Measurements from ENCODE around the gene SEC22C.
A peak's percentile ranks its signal among the peaks of the same experiment; 100 is the strongest.
"Not testable (repeated sequence)": the region's sequence is repeated elsewhere in the genome, so short reads cannot be mapped to it uniquely, and the experiment has no call there.

The SEC22C gene, protein sequence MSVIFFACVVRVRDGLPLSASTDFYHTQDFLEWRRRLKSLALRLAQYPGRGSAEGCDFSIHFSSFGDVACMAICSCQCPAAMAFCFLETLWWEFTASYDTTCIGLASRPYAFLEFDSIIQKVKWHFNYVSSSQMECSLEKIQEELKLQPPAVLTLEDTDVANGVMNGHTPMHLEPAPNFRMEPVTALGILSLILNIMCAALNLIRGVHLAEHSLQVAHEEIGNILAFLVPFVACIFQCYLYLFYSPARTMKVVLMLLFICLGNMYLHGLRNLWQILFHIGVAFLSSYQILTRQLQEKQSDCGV

DNA sequence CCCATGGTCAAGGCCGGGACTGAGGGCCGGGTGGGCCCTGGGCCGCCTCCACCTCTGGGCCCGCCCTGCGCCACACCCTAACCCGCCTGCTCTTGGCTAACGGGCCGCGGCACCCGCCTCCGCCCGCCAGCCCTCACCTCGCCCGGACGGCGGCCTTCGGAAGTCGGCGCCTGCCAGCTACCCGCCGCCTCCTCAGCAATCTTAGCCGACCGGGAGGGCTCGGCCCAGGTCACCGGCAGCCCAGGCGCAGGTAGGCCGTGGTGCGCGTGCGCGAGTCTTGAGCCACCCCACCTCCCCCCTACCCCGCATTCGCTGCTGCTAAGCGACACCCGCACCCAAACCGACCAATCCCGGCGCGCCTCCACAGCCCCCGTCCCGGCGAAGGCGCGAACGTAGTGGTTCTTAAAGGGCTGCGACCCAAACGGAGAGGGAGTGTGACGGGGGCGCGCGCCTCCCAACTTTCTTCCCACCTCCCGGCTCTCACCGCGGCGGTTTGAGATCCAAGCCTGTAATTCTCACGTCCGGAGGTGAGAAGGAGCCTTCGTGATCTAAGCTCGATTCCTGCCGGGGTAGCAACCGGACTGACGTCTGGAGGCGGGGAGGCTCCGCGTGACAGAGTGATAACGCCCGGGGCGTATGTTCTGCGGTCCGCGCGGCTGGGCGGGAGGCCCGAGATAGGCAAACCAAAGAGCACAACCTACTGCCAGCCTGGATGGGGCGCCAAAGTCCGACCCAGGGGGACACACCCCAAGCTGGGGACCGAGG is at the start of gene SEC22C:
SEC22C (minus strand) TSS at position 259 of the 765 bp plus-strand sequence. CDS start 12,921 bp downstream, outside the sequence.
- DNase-seq = peak; percentile 85

DNA sequence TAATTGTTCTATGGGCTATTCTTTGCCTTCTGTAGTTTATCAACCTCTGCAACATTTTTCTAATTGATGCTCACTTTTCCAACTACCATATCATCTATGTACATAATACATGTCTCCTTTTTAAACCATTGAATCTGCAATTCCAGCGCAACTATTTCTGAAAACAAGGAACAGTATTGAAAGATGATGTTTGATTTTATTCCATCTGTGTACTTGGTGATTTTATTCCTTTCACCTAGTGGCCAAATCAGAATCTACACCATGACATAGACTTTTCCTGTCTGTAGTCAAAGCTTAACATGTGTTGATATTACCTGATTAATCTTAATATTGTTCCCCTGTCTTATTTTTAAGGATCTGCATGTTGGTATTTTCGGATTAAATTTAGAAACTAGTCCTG is 31.7 kb upstream of the SEC22C start:
- peak; percentile 14 for DNase-seq

DNA sequence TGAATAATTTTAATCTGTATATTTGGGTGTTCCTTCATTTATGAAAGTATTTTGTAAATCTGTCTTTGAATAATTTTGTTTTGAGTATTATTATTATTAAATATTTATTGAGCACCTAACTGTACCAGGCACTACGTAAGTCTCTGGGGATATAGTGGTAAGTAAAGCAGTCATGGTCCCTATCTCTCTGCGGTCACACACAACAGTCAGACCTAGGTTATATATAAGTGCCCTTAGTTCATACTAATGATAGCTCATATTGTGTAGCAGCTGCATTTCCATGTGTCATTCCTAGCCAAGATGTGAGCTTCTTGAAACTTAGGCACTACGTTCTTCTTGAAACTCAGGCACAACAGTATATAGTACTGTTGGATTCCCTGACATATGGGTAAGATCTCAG is 31.2 kb upstream of the SEC22C start:
- DNase-seq = no peak

DNA sequence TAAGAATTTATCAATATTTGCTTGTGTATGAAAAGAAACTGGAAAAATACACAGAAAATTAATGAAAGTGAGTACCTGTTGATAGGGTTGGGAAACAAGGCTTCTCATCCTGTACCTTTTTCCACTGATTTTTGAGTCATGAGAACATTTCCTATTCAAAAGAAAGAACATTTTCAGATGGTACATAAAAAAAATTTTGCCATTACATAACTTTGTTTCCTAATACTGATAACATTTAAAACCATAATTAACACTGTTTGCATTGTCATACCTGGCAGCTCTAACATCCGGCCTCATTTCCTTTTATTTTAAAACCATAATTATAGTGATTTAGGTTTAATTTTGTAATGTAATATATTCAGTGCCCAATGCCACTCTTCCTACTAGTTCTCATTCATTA is 30.4 kb upstream of the SEC22C start:
- DNase-seq = no peak

DNA sequence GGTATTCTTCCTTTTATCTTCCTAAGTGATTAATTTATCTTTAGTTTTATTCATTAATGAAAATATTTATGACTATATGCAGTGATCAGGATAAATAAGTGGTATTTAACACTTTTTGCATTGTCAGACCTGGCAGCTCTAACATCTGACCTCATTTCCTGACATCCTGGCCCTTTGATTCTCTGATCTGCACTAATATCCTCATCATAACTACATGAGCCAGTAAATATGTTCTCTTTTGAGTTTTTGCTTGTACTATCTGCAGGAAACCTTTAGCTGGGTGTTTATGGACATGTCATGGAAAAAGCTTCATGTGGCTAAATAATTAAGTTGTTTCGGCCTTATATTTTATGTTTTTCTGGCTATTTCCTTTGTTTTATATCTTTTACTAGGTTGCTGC is 29.2 kb upstream of the SEC22C start:
- no peak for DNase-seq

DNA sequence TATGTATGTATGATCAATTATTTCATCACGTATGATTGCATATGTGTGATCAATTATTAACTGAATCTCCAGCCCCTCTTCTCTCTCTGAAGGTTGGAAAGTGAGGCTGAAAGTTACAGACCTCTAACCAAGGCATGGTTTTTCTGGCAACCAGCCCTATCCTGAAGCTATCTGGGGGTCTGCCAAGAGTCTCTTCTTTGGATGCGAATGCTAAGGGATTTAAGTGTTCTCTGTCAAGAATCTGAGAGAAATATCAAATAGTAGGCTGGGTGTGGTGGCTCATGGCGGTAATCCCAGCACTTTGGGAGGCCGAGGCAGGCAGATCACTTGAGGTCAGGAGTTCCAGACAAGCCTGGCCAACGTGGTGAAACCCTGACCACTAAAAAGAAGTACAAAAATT is 26.8 kb upstream of the SEC22C start:
- no peak for DNase-seq

DNA sequence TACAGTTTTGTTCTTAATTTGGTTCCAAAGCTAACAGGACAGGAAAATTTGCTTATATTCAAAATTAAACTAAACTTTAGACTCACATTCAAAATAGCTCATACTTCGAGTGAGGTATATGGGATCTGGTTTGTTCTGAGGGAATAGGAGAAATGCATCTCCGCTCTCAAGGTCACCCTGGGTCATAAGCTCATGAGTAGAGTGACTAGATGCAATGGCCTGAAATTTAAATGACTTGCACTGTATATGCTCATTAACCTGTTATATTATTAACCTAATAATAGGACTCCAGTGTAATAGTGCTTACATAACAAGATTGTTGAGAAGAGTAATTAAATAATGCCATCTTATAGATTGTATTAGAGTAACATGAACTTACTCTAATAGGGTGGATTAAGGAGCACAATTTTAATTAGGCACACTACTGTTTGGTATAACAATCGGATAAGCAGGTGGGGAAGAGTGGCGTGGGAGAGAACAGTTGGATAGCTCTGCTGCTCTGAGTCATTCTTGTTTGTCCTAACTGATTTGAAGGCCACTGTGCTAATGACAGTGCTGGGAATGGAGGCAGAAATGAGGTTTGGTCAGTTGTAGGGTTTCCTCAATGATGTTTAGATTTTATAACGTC is 23.9 kb upstream of the SEC22C start:
- DNase-seq = peak; percentile 43

DNA sequence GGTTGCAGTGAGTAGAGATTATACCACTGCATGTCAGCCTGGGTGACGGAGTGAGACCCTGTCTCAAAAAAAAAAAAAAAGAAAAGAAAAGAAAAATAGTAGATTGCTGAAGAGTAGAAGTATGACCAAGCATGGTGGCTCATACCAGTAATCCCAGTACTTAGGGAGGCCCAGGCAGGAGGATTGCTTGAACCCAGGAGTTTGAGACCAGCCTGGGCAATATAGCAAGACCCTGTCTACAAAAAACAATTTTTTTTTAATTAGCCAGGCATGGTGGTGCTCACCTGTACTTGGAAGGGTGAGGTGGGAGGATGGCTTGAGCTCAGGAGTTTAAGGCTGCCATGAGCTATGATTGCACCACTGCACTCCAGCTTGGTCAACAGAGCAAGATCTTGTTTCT is 21.2 kb upstream of the SEC22C start:
- DNase-seq = no peak

DNA sequence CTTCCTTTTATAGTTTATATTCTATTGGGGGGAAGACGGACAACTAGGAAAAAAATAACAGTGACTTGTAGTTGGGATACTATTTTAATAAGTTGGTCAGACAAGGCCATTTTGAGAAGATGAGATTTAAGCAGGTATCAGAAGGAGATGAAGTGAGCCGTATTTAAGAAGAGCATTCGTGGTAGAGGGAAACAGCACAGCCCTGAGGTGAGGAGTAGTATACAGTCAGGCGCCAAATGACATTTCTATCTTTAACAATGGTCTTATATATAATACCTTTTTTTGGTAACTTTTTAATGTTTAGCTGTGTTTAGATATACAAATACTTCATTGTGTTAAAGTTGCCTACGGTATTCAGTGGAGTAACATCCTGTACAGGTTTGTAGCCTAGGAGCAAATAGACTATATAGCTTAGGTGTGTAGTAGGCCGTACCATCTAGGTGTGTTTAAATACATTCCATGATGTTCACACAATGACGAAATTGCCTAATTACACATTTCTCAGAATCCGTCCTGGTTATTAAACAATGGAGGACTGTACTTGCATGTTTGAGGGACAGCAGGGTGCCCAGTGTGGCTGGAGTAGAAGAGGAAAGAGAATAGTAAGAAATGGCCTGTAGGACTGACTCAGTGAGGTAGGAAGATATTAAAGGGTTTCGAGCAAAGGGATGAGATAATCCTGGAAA is 20.3 kb upstream of the SEC22C start:
- no peak for DNase-seq

DNA sequence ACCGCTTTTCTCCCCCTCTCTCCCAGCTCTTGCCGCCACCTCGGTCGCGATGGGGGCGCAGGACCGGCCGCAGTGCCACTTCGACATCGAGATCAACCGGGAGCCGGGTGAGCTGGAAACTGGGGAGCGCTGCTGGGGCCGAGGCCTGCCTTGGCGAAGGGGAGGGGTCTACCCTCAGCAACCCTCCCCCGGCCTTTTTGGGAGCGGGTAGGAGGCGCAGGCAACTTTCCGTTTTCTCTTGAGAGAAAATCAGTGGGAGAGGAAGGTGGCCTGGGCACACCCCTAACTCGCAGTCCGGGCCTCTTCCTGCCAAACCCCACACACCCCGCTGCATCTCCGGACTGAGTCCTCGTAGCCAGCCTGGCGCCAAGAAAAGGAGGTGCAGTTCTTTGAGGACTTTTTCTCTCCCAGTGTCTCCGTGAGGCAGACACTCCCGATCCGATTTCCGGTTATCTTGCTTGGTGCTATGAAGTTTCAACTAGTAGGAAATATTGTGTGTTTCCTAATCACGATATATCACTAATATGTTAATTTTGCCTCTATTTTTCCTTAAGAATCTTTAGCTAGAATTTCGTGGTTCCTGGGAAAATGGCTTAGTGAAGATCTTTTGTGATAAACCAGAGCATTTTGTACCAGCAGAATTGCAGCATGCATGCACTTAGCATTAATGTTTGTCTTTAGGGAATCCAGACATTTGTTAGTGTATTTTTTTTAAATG is 19.4 kb upstream of the SEC22C start:
- DNase-seq = peak; percentile 55

DNA sequence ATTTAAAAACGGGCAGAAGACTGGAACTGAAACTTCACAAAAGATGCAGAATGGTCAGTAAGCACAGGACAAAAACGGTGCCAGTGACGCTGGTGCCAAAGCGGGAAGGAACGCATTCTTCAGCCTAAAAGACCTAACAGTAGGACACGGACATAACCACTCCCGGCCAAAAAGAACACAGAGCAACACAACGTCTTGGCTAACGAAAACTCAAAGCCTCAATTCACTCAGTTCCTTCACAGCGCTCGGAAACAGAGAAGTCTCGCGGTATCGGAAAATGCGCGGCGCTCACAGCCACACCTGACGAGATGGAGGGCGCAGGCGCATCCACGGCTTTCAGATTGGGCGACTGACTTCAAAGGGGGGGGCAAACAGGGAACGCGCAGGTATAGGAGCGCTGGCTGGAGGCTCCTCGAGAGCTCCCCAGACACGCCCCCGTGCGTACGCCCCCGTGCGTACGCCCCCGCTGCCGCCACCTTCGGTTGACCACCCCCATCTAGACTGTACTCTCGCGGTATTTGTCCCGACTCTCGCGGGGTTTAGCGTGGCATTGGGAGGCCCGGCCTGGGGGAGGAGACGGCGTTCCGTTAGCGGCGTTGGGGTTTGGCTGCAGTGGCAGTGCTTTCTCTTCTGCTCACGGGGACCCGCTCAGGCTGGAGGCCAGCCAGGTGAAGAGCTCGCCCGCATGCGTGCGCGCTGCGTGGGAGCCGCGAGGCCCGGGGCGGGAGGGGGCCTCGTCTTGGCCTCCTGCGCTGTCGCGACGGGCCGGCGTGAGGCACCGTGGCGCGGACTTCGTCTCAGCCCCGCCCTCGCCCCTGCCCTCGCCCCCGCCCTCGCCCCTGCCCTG is 18.6 kb upstream of the SEC22C start, which contains the start of gene NKTR:
NKTR (plus strand) TSS at position 576 of the 847 bp plus-strand sequence. CDS start 321 bp downstream, outside the sequence.
- peak; percentile 95 for DNase-seq

DNA sequence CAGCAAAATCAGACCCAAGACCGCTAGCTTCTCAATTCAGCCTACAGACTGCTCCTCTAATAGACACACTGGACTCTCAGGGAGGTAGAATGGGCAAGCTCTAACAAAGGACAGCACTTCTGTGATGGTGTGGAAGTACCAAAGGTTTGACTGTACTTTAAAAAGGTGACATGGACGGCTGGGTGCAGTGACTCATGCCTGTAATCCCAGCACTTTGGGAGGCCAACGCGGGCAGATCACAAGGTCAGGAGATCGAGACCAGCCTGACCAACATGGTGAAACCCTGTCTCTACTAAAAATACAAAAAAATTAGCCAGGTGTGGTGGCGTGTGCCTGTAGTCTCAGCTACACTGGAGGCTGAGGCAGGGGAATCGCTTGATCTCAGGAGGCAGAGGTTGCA is 15.3 kb upstream of the SEC22C start:
- DNase-seq = not testable (repeated sequence)

DNA sequence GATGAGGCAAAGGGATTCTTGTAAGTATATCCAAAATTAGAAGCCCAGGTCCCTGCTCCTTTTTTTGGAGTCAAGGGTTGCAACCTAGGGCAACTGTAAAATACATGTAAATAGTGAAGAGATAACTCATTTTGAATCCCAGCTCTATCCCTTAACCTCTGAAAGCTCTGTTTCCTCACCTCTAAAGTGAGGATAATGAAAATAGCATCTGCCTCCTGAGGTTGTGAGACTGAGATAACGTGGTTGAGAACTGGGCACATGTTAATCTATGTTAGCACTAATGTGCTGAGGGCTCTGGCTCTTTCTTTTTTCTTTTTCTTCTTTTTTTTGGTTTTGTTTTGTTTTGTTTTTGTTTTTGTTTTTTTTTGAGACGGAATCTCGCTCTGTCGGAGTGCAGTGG is 13.9 kb upstream of the SEC22C start:
- no peak for DNase-seq

DNA sequence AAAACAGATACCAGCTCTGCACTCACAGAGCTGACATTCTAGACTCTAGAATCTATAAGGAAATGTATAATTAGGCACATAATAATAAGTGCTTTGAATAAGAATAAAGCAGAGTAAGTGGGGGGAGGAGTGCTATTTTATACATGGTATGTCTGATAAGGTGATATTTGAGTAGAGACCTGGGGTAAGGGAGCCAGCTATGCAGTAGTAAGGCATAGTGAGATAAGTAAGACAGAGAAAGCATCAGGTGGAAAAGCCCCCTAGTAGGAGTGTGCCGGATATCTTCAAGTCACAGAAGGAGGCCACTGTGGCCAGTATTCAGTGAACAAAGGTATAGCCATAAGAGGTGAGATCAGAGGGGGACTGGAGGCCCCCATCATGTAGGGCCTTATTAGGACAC is 11.9 kb upstream of the SEC22C start:
- no peak for DNase-seq

DNA sequence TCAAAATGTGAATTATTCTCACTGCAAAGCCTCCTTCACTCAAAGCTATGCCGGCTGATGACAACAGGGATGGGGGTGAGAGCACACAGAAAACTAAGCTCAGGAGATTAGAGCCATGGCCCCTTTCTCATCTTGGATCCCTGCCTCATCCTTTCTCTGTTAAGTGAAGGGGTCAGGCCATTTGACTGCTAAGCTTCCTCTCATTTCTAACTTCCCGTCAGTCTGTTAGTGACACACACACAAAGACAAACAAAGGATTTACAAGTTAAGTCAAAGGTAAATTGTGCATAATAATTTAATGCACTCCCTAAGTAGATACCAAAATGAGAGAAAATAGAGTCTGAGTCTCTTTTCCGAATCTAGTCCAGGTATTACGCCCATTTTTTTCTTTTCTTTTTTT is 10.0 kb upstream of the SEC22C start:
- DNase-seq = no peak

DNA sequence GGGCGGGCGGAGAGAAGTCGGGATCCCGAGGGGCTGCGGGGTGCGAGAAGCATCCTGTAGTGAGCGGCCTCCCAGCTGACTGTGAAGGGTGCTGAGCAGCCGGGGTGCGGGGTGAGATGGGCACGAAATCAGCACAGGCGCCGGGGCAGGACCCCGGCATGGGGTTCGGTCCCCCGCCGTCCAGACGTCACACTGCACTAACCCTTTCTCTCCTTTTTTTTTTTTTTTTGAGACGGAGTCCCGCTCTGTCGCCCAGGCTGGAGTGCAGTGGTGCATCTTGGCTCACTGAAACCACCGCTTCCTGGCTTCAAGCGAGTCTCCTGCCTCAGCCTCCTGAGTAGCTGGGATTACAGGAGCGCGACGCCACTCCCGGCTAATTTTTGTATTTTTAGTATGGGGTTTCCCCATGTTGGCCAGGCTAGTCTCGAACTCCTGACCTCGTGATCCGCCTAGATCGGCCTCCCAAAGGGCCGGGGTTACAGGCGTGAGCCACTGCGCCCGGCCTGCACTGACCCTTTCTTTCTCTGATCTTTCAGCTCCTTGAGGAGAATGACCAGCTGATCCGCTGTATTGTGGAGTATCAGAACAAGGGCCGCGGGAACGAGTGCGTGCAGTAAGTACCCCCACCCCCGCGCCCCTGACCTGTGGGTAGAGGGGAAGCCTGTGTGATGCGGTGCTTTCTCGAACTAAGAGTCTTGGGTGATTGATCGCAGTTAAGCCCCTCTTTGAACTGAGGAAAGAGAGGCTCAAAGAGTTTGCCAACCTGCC is 9.4 kb upstream of the SEC22C start:
- DNase-seq = peak; percentile 35

DNA sequence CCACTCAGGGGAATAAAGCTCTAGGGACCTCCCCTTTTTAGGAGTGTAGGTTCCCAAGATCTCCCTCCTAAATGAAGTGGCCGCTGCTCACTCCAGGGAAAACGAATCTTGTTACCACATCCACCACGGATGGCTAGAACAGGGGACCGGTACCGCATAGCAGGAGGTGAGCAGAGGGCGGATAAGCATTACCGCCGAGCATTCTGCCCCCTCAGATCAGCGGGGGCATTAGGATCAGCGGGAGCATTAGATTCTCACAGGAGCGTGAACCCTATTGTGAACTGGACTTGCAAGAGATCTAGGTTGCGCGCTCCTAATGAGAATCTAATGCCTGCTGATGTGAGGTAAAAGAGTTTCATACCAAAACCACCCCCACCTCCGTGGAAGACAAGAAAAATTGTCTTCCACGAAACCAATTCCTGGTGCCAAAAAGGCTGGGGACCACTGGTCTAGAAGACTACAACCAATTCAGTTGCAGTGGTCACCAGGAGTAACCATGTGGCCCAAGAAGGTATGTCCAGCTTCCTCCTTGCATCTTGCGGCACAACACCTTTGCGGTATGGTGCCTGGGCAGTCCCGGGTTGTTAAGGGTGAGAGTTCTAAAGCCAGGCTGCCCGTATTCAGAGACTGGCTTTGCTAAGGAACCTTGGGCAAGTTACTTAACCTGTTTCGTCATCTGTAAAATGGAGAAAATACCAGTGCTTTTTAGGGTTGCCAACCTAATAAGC is 7.8 kb upstream of the SEC22C start:
- peak; percentile 24 for DNase-seq

DNA sequence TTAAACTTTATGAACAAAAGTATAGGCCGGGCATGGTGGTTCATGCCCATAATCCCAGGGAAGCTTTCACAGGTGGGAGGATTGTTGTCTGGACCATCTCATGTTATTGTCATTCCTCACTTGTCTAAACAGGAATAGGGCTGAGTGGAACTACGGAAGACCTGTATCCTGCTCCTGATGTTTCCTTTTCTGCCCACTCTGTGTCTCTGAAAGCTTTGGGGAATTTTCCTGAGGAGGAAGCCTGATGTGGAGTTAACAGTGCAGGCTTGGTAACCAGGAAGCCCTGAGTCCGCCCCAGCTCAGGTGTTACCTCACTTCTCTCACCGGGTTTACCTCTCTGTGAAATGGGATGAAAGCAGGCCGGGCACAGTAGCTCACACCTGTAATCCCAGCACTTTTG is 6.9 kb upstream of the SEC22C start:
- DNase-seq = no peak

DNA sequence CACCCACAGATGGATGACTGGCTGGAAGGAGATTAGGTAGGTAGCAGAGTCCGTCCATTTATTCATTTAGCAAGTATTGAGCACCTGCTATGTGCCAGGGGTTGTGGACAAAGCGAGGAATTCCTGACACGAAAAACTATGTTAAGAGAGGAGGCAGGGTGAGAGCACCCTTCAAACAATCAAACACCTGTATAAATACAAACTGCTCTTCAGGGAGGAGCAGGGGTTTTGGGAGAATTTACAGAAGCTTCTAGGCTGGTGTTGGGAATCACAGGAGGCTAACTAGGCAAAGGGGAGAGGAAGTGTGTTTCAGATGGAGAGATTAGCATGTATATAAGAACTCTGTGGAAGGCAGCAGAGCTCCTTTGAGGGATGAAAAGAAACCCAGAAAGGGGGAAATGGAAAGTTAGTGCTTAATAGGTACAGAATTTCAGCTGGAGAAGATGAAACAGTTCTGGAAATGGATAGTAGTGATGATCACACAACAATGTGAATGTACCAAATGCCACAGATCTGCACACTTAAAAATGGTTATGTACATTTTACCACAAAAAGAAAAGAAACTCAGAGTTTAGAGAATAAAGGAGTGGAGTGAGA is 805 bp upstream of the SEC22C start:
- DNase-seq = no peak

DNA sequence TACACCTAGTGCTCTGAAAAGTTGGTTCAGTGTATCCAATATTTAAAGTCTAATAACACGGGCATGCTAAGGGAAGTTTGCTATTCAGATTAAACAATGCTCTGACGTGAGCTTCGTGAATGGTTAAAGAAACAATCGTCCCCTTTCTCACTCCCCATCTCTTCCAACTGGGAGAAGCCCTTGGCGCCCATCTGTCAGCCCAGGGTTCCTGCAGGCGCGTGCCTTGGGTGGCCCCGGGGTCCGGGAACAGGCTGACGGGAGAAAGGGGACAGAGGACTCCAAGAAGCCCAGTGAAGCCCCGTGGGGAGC is 413 bp downstream of the SEC22C start:
- no peak for DNase-seq

Data from DMS53 (cell line).